Epithelial cell of proximal tubule (primary cell): ENCODE data around the gene CENPQ. TPM values are rescaled to one million over a fixed set of nuclear protein-coding genes. Genes with fewer than 3 reads are reported as not detected.

Experiments
- DNase-seq: peaks from one replicate; pipeline ENCODE4 v3.0.0-alpha.2; 2011; ENCODE audit warnings: low read depth
- H3K4me3 ChIP-seq: 2 replicates; pipeline ENCODE4 v1.5.1; 2011; ENCODE audit warnings: low read depth, mild to moderate bottlenecking, low read length
- CTCF ChIP-seq: conservative IDR thresholded peaks from 2 replicates; pipeline ENCODE4 v1.5.1; 2012; ENCODE audit warnings: low read depth, mild to moderate bottlenecking, low read length
- total RNA-seq: library from RNA; depleted of rRNA; stranded (reverse); fragments of >200 nt; gene quantifications from 2 replicates; pipeline ENCODE4 v1.2.3, GENCODE V29; 2015

CENPQ gene, protein sequence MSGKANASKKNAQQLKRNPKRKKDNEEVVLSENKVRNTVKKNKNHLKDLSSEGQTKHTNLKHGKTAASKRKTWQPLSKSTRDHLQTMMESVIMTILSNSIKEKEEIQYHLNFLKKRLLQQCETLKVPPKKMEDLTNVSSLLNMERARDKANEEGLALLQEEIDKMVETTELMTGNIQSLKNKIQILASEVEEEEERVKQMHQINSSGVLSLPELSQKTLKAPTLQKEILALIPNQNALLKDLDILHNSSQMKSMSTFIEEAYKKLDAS
- total RNA-seq, result 13.1 and 14.0 TPM in 2 replicates

DNA sequence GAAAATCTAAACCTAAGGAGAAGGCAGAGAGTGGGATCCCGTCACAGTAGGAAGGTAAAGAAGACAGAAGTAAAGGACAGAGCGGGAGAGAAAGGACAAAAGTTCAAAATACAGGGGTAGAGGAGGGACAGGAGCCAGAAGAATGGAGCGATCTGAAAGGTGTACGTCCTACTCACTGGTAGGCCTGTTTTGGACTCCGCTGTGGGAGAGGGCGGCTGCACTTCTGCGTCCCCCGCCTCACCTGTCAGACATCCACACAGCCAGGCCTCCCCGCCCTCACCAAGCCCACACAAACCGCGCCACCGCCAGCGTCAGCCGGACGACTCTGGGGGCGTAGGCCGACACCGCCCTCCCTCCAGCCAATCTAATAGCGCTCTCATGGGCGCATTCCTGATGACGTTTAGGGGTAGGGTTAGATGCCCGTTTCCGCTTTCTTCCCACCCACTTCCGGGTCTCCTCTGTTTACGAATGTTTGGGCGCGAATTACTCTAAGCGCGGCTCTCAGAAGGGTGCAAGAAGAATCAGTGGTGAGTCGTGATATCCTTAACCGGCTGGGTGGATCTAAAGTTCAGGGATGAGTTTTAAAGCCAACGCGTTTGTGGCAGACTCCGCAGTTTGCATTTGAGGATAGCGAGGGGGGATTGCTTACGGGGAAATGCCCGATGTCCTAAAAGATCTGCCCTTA, at the start of gene CENPQ, which contains the start of gene MMUT:
CENPQ (plus strand) TSS at position 444 of the 685 bp plus-strand sequence. CDS start 6,807 bp downstream, outside the sequence.
MMUT (minus strand) TSS at position 327 of the 685 bp plus-strand sequence. CDS start 3,787 bp downstream, outside the sequence.
- TF ChIP-seq CTCF, result no peak
- H3K4me3 ChIP-seq, result peak within 1 kb of the TSS; percentile 92
- peak; percentile 72 for DNase-seq

- no peak overlapping the region for H3K4me3 ChIP-seq
- no peak for TF ChIP-seq CTCF
- no peak for DNase-seq
These were observed 47.8 kb upstream of the CENPQ start for GRCh38 chr6:49415358-49415757.

- DNase-seq, result no peak
- no peak overlapping the region for H3K4me3 ChIP-seq
- no peak for TF ChIP-seq CTCF
These were observed 47.0 kb upstream of the CENPQ start for GRCh38 chr6:49416195-49416594.

- peak; percentile 33 for TF ChIP-seq CTCF
- no peak overlapping the region for H3K4me3 ChIP-seq
- no peak for DNase-seq
These were observed 39.4 kb upstream of the CENPQ start for GRCh38 chr6:49423817-49424216.

DNA sequence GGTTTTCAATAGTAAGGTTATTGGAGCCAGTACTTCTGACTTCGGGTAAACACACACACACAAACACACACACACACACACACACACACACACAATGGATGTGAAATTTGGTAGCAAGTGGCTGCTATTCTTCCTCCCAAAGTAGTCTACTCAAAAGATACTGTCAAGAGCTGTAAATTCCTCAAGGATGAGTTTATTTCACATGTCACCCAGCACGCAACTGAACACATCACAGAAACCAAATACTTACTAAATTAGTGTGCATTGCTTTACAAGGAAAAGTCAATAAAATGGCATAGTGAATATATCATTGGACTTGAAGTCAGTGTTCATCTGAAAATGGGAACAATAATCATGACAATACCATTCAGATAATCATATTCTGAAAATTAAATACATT, 33.0 kb upstream of the CENPQ start:
- no peak for TF ChIP-seq CTCF
- no peak for DNase-seq

GRCh38 chr6:49430866-49431265, 32.3 kb upstream of the CENPQ start:
- no peak for DNase-seq
- H3K4me3 ChIP-seq, result no peak overlapping the region
- no peak for TF ChIP-seq CTCF

More for the DNA sequence above, 33.0 kb upstream of the CENPQ start:
- H3K4me3 ChIP-seq, result no peak overlapping the region
